Measurements from ENCODE around the gene ADAT1.

Gene ADAT1

DNA sequence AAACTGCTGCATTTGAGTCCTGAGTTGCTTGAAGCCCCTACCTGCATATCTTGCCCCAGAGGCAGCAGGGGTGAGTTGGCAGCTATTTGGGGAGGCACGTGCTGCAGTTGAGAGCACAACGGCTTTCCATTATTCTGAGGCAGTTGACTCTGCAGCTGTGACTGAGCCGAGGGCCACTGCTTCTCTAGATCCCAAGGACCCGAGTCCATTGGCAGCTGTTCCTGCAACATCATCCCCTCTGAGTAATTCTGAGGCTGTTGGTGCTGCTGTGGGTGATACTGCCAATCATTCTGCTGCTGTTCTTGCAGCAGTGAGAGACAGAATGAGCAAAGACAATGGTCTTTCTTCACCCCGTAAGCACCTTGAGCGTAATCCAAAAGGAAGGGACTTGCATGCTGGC, 37.2 kb upstream of the ADAT1 start:
- no peaks in the 10 kb centered on the region for H3K9me3 ChIP-seq (ENCODE audit: control insufficient read depth, insufficient read depth, low read depth, low read length)
- H3K4me3 ChIP-seq (ENCODE audit: low read depth, low read length): no peak overlapping the region
- peaks cover 30 to 44% of the 10 kb centered on the region in 2 experiments for H3K36me3 ChIP-seq (ENCODE audit: control insufficient read depth in 2 of 2, insufficient read depth in 1 of 2, low read length in 2 of 2)
- H3K4me1 ChIP-seq (ENCODE audit: control insufficient read depth, insufficient read depth, low read length): no peaks in the 10 kb centered on the region
- TF ChIP-seq ZBTB7A (tag by site-specific recombination; IDR thresholded peaks at IDR 0.05; ENCODE audit: low read depth) (no peak), ZNF350 (tag by site-specific recombination; IDR thresholded peaks at IDR 0.05) (no peak)
- H3K27ac ChIP-seq (ENCODE audit: extremely low read depth, low read depth, low read length): no peak overlapping the region
- ChIA-PET CTCF (no interaction called here), POLR2A (interaction anchor here (2.5 kb wide), 1 partner anchor 12 kb away, joined by 10 read pairs; the partner anchor contains the start of genes KARS1 and TERF2IP)

DNA sequence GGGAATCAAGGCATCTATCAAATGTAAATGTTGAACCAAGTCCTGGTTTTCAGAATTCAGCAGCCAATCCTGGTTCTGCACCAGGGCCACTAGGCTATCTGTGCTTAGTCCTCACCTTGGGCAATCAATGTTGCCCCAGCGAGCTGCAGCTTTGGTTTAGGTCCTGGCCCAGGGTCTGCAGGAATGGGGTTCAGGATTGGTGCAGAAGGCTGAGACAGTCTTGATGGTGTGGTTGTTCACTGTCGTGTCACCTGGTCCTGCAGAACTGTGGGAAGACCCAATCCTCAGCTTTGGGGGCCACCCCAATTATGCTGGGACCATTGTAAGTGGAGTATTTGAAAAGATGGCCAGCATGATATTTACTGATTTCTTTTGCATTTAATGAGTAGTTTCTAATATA, 35.1 kb upstream of the ADAT1 start:
- Histone ChIP-seq H3K9me3 (ENCODE audit: control insufficient read depth, insufficient read depth, low read depth, low read length) (no peaks in the 10 kb centered on the region), H3K4me1 (ENCODE audit: control insufficient read depth, insufficient read depth, low read length) (no peaks in the 10 kb centered on the region), H3K27ac (ENCODE audit: extremely low read depth, low read depth, low read length) (no peak overlapping the region), H3K36me3 (ENCODE audit: control insufficient read depth in 2 of 2, insufficient read depth in 1 of 2, low read length in 2 of 2) (peaks cover 43 to 59% of the 10 kb centered on the region in 2 experiments), H3K4me3 (ENCODE audit: low read depth, low read length) (no peak overlapping the region)
- CTCF ChIA-PET: interaction anchor here (0.7 to 1.1 kb wide), 2 partner anchors 10 to 186 kb away, joined by 3 read pairs; no protein-coding TSS in a partner anchor
- POLR2A ChIA-PET: interaction anchor here (2.5 kb wide), 1 partner anchor 10 kb away, joined by 10 read pairs; the partner anchor contains the start of genes KARS1 and TERF2IP
- TF ChIP-seq ZNF792 (tag by site-specific recombination; IDR thresholded peaks at IDR 0.05) (no peak), ZNF19 (tag by site-specific recombination; IDR thresholded peaks at IDR 0.05; ENCODE audit: low read depth) (no peak), ZNF558 (tag by site-specific recombination; IDR thresholded peaks at IDR 0.05) (no peak), SP3 (tag by site-specific recombination; IDR thresholded peaks at IDR 0.05) (no peak), KLF9 (tag by site-specific recombination; IDR thresholded peaks at IDR 0.05; ENCODE audit: low read depth) (no peak), ZFHX2 (tag by site-specific recombination; conservative IDR thresholded peaks at IDR 0.05) (no peak), ZNF350 (tag by site-specific recombination; IDR thresholded peaks at IDR 0.05) (no peak), ZNF114 (tag by site-specific recombination; IDR thresholded peaks at IDR 0.05) (no peak), ZBTB1 (tag by site-specific recombination; IDR thresholded peaks at IDR 0.05) (no peak), SP7 (tag by site-specific recombination; IDR thresholded peaks at IDR 0.05) (no peak), ZNF341 (tag by site-specific recombination; IDR thresholded peaks at IDR 0.05; ENCODE audit: low read depth) (no peak), ZNF707 (tag by site-specific recombination; IDR thresholded peaks at IDR 0.05) (no peak), ZNF16 (tag by site-specific recombination; IDR thresholded peaks at IDR 0.05; ENCODE audit: low read depth) (no peak), ZNF292 (tag by site-specific recombination; IDR thresholded peaks at IDR 0.05; ENCODE audit: borderline replicate concordance, low read depth) (no peak), ZFP3 (tag by site-specific recombination; IDR thresholded peaks at IDR 0.05; ENCODE audit: low read depth) (no peak), ZNF510 (tag by site-specific recombination; IDR thresholded peaks at IDR 0.05; ENCODE audit: insufficient replicate concordance) (no peak), ZNF10 (tag by site-specific recombination; IDR thresholded peaks at IDR 0.05) (no peak)
- TF ChIP-seq, protein P1, sequence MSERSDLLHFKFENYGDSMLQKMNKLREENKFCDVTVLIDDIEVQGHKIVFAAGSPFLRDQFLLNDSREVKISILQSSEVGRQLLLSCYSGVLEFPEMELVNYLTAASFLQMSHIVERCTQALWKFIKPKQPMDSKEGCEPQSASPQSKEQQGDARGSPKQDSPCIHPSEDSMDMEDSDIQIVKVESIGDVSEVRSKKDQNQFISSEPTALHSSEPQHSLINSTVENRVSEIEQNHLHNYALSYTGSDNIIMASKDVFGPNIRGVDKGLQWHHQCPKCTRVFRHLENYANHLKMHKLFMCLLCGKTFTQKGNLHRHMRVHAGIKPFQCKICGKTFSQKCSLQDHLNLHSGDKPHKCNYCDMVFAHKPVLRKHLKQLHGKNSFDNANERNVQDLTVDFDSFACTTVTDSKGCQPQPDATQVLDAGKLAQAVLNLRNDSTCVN (tag by site-specific recombination; optimal IDR thresholded peaks at IDR 0.05): no peak

DNA sequence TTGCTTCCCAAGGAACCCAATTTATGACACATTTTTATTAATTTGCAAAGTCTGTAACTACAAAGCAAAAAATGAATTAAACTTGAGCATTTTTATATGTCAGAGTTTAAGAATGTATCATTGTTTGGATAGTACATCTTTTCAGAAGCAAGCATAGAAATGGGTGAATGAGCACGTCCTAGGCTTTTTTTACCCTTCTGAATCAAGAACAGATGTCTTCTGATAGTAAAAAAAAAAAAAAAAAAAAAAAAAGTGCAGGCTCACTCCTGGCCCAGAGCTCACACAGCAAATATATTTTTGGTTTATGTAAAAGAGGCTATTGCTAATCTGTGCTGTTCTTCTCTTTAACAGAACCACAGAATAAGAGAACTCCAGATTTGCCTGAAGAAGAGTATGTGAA, 30.8 kb upstream of the ADAT1 start:
- ChIA-PET CTCF (interaction anchor here (0.6 kb wide), 1 partner anchor 136 kb away, joined by 3 read pairs; no protein-coding TSS in a partner anchor), POLR2A (interaction anchor here (0.7 to 1.1 kb wide), 2 partner anchors 31 to 79 kb away, joined by 3 to 5 read pairs; partner anchors contain the start of gene ADAT1)
- TF ChIP-seq ZNF416 (tag by site-specific recombination; IDR thresholded peaks at IDR 0.05): no peak
- no peaks in the 10 kb centered on the region for H3K9me3 ChIP-seq (ENCODE audit: control insufficient read depth, insufficient read depth, low read depth, low read length)
- peaks cover 33 to 50% of the 10 kb centered on the region in 2 experiments for H3K36me3 ChIP-seq (ENCODE audit: control insufficient read depth in 2 of 2, insufficient read depth in 1 of 2, low read length in 2 of 2)
- H3K4me1 ChIP-seq (ENCODE audit: control insufficient read depth, insufficient read depth, low read length): peaks cover 4% of the 10 kb centered on the region; the same call in 1 of the 2 replicates
- H3K27ac ChIP-seq (ENCODE audit: extremely low read depth, low read depth, low read length): no peak overlapping the region
- H3K4me3 ChIP-seq (ENCODE audit: low read depth, low read length): no peak overlapping the region
